AG09319 (cell line): ENCODE results near the gene FBXL17.
"Not testable (repeated sequence)": the region's sequence is repeated elsewhere in the genome, so short reads cannot be mapped to it uniquely, and the experiment has no call there.

Experiments used
- DNase-seq: peaks from one replicate; pipeline ENCODE4 v3.0.0-alpha.2; 2010; ENCODE audit warnings: low read depth; ENCODE audit errors: extremely low read depth
- TF ChIP-seq, protein P1 (sequence below): IDR thresholded peaks from 2 replicates; pipeline ENCODE4 v1.5.1; 2011; ENCODE audit warnings: low read depth, mild to moderate bottlenecking, inconsistent platforms, low read length, moderate library complexity

The FBXL17 gene

GRCh38 chr5:108280248-108280647 lies 101.7 kb downstream of the FBXL17 start:
- TF ChIP-seq, protein P1, sequence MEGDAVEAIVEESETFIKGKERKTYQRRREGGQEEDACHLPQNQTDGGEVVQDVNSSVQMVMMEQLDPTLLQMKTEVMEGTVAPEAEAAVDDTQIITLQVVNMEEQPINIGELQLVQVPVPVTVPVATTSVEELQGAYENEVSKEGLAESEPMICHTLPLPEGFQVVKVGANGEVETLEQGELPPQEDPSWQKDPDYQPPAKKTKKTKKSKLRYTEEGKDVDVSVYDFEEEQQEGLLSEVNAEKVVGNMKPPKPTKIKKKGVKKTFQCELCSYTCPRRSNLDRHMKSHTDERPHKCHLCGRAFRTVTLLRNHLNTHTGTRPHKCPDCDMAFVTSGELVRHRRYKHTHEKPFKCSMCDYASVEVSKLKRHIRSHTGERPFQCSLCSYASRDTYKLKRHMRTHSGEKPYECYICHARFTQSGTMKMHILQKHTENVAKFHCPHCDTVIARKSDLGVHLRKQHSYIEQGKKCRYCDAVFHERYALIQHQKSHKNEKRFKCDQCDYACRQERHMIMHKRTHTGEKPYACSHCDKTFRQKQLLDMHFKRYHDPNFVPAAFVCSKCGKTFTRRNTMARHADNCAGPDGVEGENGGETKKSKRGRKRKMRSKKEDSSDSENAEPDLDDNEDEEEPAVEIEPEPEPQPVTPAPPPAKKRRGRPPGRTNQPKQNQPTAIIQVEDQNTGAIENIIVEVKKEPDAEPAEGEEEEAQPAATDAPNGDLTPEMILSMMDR, result no peak
- no peak for DNase-seq

- DNase-seq, result no peak
Measured at GRCh38 chr5:108278285-108279240, 103.3 kb downstream of the FBXL17 start.

DNA sequence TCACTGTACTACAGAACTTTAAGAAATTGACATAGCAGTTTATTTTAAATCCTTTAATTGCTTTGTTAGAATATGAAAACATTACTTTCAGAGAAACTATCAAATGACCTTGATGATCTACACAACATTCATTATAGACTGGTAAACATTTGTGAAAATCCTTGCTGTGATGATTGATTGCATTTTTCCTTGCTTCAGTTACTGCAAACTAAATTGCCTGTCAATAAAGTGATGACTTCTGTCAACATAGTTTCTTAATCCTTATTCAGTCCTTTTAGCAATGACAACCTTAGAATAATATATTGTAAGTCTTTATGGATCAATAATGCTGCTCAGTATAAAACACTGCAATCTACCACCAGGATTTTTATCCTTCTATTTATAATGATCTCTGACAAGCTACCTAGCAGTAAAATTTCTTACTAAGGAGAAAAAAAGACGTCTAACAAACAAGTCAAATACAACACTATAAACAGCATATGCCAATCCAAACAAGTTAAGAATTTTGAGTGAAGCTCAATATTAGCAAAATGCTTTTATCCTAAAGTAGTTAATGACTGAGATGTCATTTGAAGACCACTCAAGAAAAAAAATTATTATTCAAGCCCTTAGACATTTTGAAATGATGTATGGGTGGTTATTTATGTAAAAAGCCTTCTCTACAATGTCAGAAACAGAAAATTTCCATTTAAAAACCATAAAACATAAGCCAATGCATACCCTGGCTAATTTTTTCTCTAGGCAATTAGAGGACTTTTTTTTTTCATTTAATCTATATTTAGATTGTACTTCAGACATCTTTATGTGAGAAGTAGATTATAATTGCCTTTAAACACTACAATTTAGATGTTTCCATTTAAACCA lies 105.5 kb downstream of the FBXL17 start:
- no peak for DNase-seq
- TF ChIP-seq, protein P1, result no peak

More at GRCh38 chr5:108278285-108279240, 103.3 kb downstream of the FBXL17 start:
- TF ChIP-seq, protein P1, result no peak

DNA sequence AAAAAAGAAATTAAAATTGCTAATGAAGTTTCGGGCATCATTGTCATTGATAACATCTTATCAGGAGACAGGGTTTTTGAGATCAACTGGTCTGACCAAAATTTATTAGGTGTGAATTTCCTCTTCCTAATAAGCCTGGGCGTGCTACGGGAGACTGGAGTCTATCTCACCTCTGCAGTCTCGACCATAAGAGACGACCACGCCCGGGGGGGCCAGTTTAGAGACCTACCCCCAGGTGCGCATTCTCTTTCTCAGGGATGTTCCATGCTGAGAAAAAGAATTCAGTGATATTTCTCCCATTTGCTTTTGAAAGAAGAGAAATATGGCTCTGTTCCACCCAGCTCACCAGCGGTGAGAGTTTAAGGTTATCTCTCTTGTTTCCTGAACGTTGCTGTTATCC lies 107.8 kb downstream of the FBXL17 start:
- not testable (repeated sequence) for DNase-seq

DNA sequence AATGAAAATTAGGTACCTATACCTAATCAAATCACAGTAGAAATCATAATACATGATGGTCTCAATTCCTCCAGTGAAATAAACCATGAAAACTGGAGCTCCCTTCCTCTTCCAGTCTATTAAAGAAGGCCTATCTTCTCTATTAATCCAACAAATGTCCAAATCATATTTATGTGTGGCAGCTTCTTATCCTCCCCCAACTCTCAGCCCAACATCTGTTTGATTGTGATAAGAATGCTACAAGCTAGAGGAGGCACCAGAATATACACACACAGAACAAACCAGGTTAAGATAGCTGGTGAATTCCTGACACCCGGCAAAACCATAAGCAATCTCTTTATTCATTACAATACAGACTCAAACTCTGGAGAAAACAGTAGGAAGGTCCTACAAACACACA lies 110.8 kb downstream of the FBXL17 start:
- TF ChIP-seq, protein P1, result no peak
- DNase-seq, result no peak

DNA sequence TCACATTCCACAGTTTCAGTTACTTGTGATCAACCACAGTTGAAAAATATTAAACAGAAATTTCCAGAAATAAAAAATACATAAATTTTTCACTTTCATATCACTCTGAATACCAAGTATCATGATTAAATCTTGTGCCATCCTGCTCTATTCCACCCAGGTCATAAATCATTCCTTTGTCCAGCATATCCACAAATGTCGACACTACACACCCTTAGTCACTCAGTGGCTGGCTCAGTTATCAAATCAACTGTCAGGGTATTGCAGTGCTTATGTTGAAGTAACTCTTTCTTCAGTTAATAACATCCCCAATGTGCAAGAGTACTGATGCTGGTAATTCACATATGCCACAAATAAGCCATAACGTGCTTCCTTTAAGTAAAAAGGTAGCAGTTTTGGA lies 115.7 kb downstream of the FBXL17 start:
- TF ChIP-seq, protein P1, result no peak
- DNase-seq, result no peak

GRCh38 chr5:108264533-108264932 lies 117.4 kb downstream of the FBXL17 start:
- TF ChIP-seq, protein P1, result no peak
- DNase-seq, result no peak
